Left lung (tissue), 10 donors: ENCODE measurements around the gene FGFR3. TPM values are rescaled to one million over a fixed set of nuclear protein-coding genes. Genes with fewer than 3 reads are reported as not detected.

ENCODE experiments used
- ATAC-seq: fragments of 200-7000 bp; cut with Tn5 transposase; one replicate; pipeline ENCODE4 v1.9.1; 2020; ENCODE audit warnings: moderate library complexity
- DNase-seq, 4 donors: peaks; one replicate each; pipeline ENCODE4 v3.0.0-alpha.2; 2013 to 2020
- H3K27ac ChIP-seq, 2 donors: fragments of 200-600 bp; sonication (generic) in 1 of 2; one replicate each; pipeline versions ENCODE4 v1.5.0 to v1.8.0; 2020 to 2021
- H3K27me3 ChIP-seq, 2 donors: fragments of 200-600 bp; sonication (generic) in 1 of 2; one replicate each; pipeline versions ENCODE4 v1.5.0 to v1.8.0; 2020 to 2021
- H3K36me3 ChIP-seq, 2 donors: fragments of 200-600 bp; sonication (generic) in 1 of 2; one replicate each; pipeline versions ENCODE4 v1.5.0 to v1.8.0; 2020 to 2021
- H3K4me1 ChIP-seq, 2 donors: fragments of 200-600 bp; one replicate each; pipeline ENCODE4 v1.8.0; 2021
- H3K4me3 ChIP-seq, 2 donors: fragments of 200-600 bp; sonication (generic) in 1 of 2; one replicate each; pipeline versions ENCODE4 v1.5.0 to v1.8.0; 2020 to 2021; ENCODE audit warnings: mild to moderate bottlenecking in 1 of 2
- H3K9me3 ChIP-seq, 2 donors: fragments of 200-600 bp; sonication (generic) in 1 of 2; one replicate each; pipeline versions ENCODE4 v1.5.0 to v1.8.0; 2020 to 2021
- CTCF ChIP-seq, 2 donors: fragments of 200-600 bp; sonication (generic) in 1 of 2; IDR thresholded peaks; one replicate each; pipeline versions ENCODE4 v1.5.0 to v1.8.0; 2021; ENCODE audit warnings: antibody characterized with exemption in 2 of 2
- intact Hi-C, 2 donors: fragments of 100-400 bp; cut with DNase I; formaldehyde crosslinking; loops; one replicate each; pipeline versions ENCODE4 v1.11.2 to v1.14.2; 2022
- polyA plus RNA-seq, 6 donors: library from polyadenylated mRNA; unstranded; fragments of 120-200 nt; gene quantifications; one replicate each; pipeline ENCODE4 v1.2.1, GENCODE V29; 2013; ENCODE audit not compliant: insufficient read length in 6 of 6
- total RNA-seq, 2 donors: library from RNA; stranded (reverse); fragmentation: NEBNext Ultra II Directional; extraction: Animal tissue kit (Norgen Biotek cat#: 25700); gene quantifications; one replicate each; pipeline ENCODE4 v1.2.1, GENCODE V29; 2021
- donor health status: DM: no; HTN: yes; CAD: no.
- donor health status: DM: no; HTN: no; CAD: no.

FGFR3 gene
- total and polyA plus RNA-seq, 8 donors, result 10.8 to 134 (median 90.4) TPM

GRCh38 chr4:1809754-1810502 lies 16.8 kb downstream of the FGFR3 start:
- intact Hi-C loops, result loop anchor here in 1 of 2 donors (2.0 kb wide), 1 partner anchor 61 kb away; no protein-coding TSS in a partner anchor
- Histone ChIP-seq H3K4me3 (no peak overlapping the region), H3K27ac (no peak overlapping the region), H3K9me3 (no peaks in the 10 kb centered on the region), H3K4me1 (no peaks in the 10 kb centered on the region), H3K36me3 (peaks cover 0 to 33% of the 10 kb centered on the region in 2 donors), H3K27me3 (no peaks in the 10 kb centered on the region)
- ATAC-seq (peak; percentile 83), DNase-seq (peak; percentile 48 to 91 (median 75))
- peak; percentile 78 to 87 for TF ChIP-seq CTCF (IDR thresholded peaks at IDR 0.05)

- H3K27ac ChIP-seq, result no peak overlapping the region
- H3K27me3 ChIP-seq, result no peaks in the 10 kb centered on the region
- H3K4me3 ChIP-seq, result no peak overlapping the region
- DNase-seq (no peak), ATAC-seq (no peak)
- no peak for TF ChIP-seq CTCF (IDR thresholded peaks at IDR 0.05)
- H3K4me1 ChIP-seq, result no peaks in the 10 kb centered on the region
- no peaks in the 10 kb centered on the region for H3K9me3 ChIP-seq
- intact Hi-C loops, result loop anchor here in 1 of 2 donors (2.0 kb wide), 1 partner anchor 62 kb away; no protein-coding TSS in a partner anchor
- peaks cover 0 to 41% of the 10 kb centered on the region in 2 donors for H3K36me3 ChIP-seq
These were observed 17.7 kb downstream of the FGFR3 start for GRCh38 chr4:1810765-1811164.

GRCh38 chr4:1812720-1813119 lies 19.6 kb downstream of the FGFR3 start:
- Histone ChIP-seq H3K4me3 (no peak overlapping the region), H3K27me3 (no peaks in the 10 kb centered on the region), H3K27ac (no peak overlapping the region), H3K9me3 (no peaks in the 10 kb centered on the region), H3K4me1 (no peaks in the 10 kb centered on the region), H3K36me3 (peaks cover 0 to 60% of the 10 kb centered on the region in 2 donors)
- peak; percentile 82 for ATAC-seq
- intact Hi-C loops, result no loop called here
- DNase-seq, result peak in 1 of 4 donors; percentile 65
- no peak for TF ChIP-seq CTCF (IDR thresholded peaks at IDR 0.05)

- ATAC-seq (no peak), DNase-seq (no peak)
- Histone ChIP-seq H3K4me1 (no peaks in the 10 kb centered on the region), H3K4me3 (no peak overlapping the region), H3K36me3 (peaks cover 0 to 66% of the 10 kb centered on the region in 2 donors), H3K27ac (no peak overlapping the region), H3K27me3 (no peaks in the 10 kb centered on the region), H3K9me3 (no peaks in the 10 kb centered on the region)
- TF ChIP-seq CTCF (IDR thresholded peaks at IDR 0.05), result no peak
- intact Hi-C loops, result no loop called here
These were observed 20.1 kb downstream of the FGFR3 start for GRCh38 chr4:1813231-1813630.

GRCh38 chr4:1813915-1814314 lies 20.8 kb downstream of the FGFR3 start:
- no peak for DNase-seq
- no peak for TF ChIP-seq CTCF (IDR thresholded peaks at IDR 0.05)
- no peak for ATAC-seq
- Histone ChIP-seq H3K4me3 (no peak overlapping the region), H3K36me3 (peaks cover 0 to 72% of the 10 kb centered on the region in 2 donors), H3K27ac (no peak overlapping the region), H3K4me1 (no peaks in the 10 kb centered on the region), H3K9me3 (no peaks in the 10 kb centered on the region), H3K27me3 (no peaks in the 10 kb centered on the region)
- intact Hi-C loops, result no loop called here
